Liver (tissue), 9 donors: ENCODE measurements around the gene ACVR1. TPM values are rescaled to one million over a fixed set of nuclear protein-coding genes. Genes with fewer than 3 reads are reported as not detected.

Experiments used
- DNase-seq: peaks from one replicate; pipeline ENCODE4 v3.0.0-alpha.2; 2017; ENCODE audit warnings: low spot score
- H3K27ac ChIP-seq, 2 donors: one replicate each; pipeline ENCODE4 v1.7.0; 2013; ENCODE audit warnings: inconsistent platforms in 2 of 2, low read length in 2 of 2, control low read depth in 1 of 2, low read depth in 1 of 2, mild to moderate bottlenecking in 1 of 2
- H3K27me3 ChIP-seq, 4 donors: one replicate each; pipeline versions ENCODE4 v1.6.1 to v1.7.0; 2013; ENCODE audit warnings: low read length in 3 of 4, inconsistent platforms in 1 of 4, mild to moderate bottlenecking in 1 of 4, moderate library complexity in 1 of 4; ENCODE audit not compliant: control insufficient read depth in 4 of 4, insufficient read depth in 4 of 4
- H3K36me3 ChIP-seq, 4 donors: one replicate each; pipeline versions ENCODE4 v1.6.1 to v1.7.0; 2013; ENCODE audit warnings: low read length in 3 of 4, mild to moderate bottlenecking in 3 of 4, low read depth in 1 of 4, moderate library complexity in 1 of 4; ENCODE audit not compliant: control insufficient read depth in 4 of 4, insufficient read depth in 3 of 4
- H3K4me1 ChIP-seq, 4 donors: one replicate each; pipeline versions ENCODE4 v1.6.1 to v1.7.0; 2013; ENCODE audit warnings: low read length in 3 of 4, mild to moderate bottlenecking in 3 of 4, moderate library complexity in 1 of 4; ENCODE audit not compliant: control insufficient read depth in 4 of 4, insufficient read depth in 4 of 4
- H3K4me3 ChIP-seq, 3 donors: one replicate each; pipeline versions ENCODE4 v1.6.1 to v1.7.0; 2013; ENCODE audit warnings: low read length in 3 of 3, control low read depth in 1 of 3, low read depth in 1 of 3, mild to moderate bottlenecking in 1 of 3
- H3K9ac ChIP-seq, 2 donors: one replicate each; pipeline ENCODE4 v1.7.0; 2013; ENCODE audit warnings: low read length in 2 of 2, mild to moderate bottlenecking in 2 of 2, moderate library complexity in 2 of 2, control low read depth in 1 of 2, low read depth in 1 of 2
- H3K9me3 ChIP-seq, 4 donors: one replicate each; pipeline versions ENCODE4 v1.6.1 to v1.7.0; 2013; ENCODE audit warnings: low read length in 3 of 4; ENCODE audit not compliant: control insufficient read depth in 4 of 4
- CTCF ChIP-seq: fragments of 150-350 bp; IDR thresholded peaks from 2 replicates; pipeline ENCODE4 v1.5.1; 2017; ENCODE audit warnings: improper control_type of control experiment, low read depth, low read length; ENCODE audit not compliant: missing input control
- EGR1 ChIP-seq, 2 donors: IDR thresholded peaks; 2 replicates each; pipeline ENCODE4 v1.6.1; 2016 to 2018; ENCODE audit warnings: antibody characterized with exemption in 2 of 2, low read depth in 2 of 2
- FOXA1 ChIP-seq: IDR thresholded peaks from 2 replicates; pipeline ENCODE4 v1.6.1; 2016; ENCODE audit warnings: antibody characterized with exemption
- FOXA2 ChIP-seq: IDR thresholded peaks from 2 replicates; pipeline ENCODE4 v1.6.1; 2016; ENCODE audit warnings: antibody characterized with exemption
- GABPA ChIP-seq, 2 donors: IDR thresholded peaks in 1 of 2; conservative IDR thresholded peaks in 1 of 2; 2 replicates each; pipeline ENCODE4 v1.6.1; 2016; ENCODE audit warnings: antibody characterized with exemption in 2 of 2, mild to moderate bottlenecking in 1 of 2, moderate library complexity in 1 of 2
- HNF4A ChIP-seq, 2 donors: conservative IDR thresholded peaks; 2 replicates each; pipeline ENCODE4 v1.6.1; 2016; ENCODE audit warnings: antibody characterized with exemption in 2 of 2, mild to moderate bottlenecking in 2 of 2
- HNF4G ChIP-seq: IDR thresholded peaks from 2 replicates; pipeline ENCODE4 v1.6.1; 2016; ENCODE audit warnings: antibody characterized with exemption
- JUND ChIP-seq, 2 donors: IDR thresholded peaks; 2 replicates each; pipeline ENCODE4 v1.6.1; 2016; ENCODE audit warnings: antibody characterized with exemption in 2 of 2
- MAX ChIP-seq: IDR thresholded peaks from 2 replicates; pipeline ENCODE4 v1.6.1; 2016; ENCODE audit warnings: antibody characterized with exemption
- NR2F2 ChIP-seq: IDR thresholded peaks from 2 replicates; pipeline ENCODE4 v1.6.1; 2016; ENCODE audit warnings: antibody characterized with exemption
- RAD21 ChIP-seq, 2 donors: IDR thresholded peaks; 2 replicates each; pipeline ENCODE4 v1.6.1; 2016; ENCODE audit warnings: antibody characterized with exemption in 2 of 2, mild to moderate bottlenecking in 2 of 2
- RXRA ChIP-seq, 2 donors: IDR thresholded peaks; 2 replicates each; pipeline ENCODE4 v1.6.1; 2017 to 2018; ENCODE audit warnings: antibody characterized with exemption in 2 of 2, mild to moderate bottlenecking in 1 of 2
- SP1 ChIP-seq: IDR thresholded peaks from 2 replicates; pipeline ENCODE4 v1.6.1; 2018; ENCODE audit warnings: antibody characterized with exemption, mild to moderate bottlenecking
- TAF1 ChIP-seq: conservative IDR thresholded peaks from 2 replicates; pipeline ENCODE4 v1.6.1; 2016; ENCODE audit warnings: antibody characterized with exemption, mild to moderate bottlenecking
- YY1 ChIP-seq: IDR thresholded peaks from 2 replicates; pipeline ENCODE4 v1.6.1; 2016; ENCODE audit warnings: antibody characterized with exemption, mild to moderate bottlenecking
- WGBS: extraction: QIAGEN DNeasy Blood & Tissue Kit; methylation state at CpG from one replicate; pipeline ENCODE4 v1.1.7; 2013; 5-methylcytosine and 5-hydroxymethylcytosine counted together
- polyA plus RNA-seq, 2 donors: library from polyadenylated mRNA; stranded (reverse) in 1 of 2; unstranded in 1 of 2; fragments of 200-250 nt in 1 of 2; fragments of >200 nt in 1 of 2; fragmentation: Nextera tagmentation in 1 of 2; extraction: Ambion mirVana in 1 of 2; gene quantifications; one replicate each; pipeline versions ENCODE4 v1.2.1 to v1.2.3, GENCODE V29; 2013 to 2015
- total RNA-seq, 2 donors: library from RNA; depleted of rRNA; stranded (reverse); fragments of >200 nt; gene quantifications; one replicate each; pipeline ENCODE4 v1.2.3, GENCODE V29; 2014
- TF ChIP-seq, protein P1 (sequence below): IDR thresholded peaks from 2 replicates; pipeline ENCODE4 v1.6.1; 2016; ENCODE audit warnings: antibody characterized with exemption
- TF ChIP-seq, protein P2 (sequence below): IDR thresholded peaks from 2 replicates; pipeline ENCODE4 v1.6.1; 2016; ENCODE audit warnings: antibody characterized with exemption
- donor health status: healthy.
- donor health status: healthy.
- donor health status: healthy.
- donor health status: healthy.
- donor health status: healthy.

The ACVR1 gene
- total and polyA plus RNA-seq, 4 donors, result 6.2 to 20.4 (median 8.5) TPM

- peak overlapping the region; percentile 53 to 86 for H3K27ac ChIP-seq
- H3K4me3 ChIP-seq, result no peak overlapping the region
- H3K4me1 ChIP-seq, result peaks cover 0 to 8% (median 6%) of the 10 kb centered on the region in 4 donors
- H3K36me3 ChIP-seq, result no peaks in the 10 kb centered on the region
- DNase-seq, result no peak
- H3K9me3 ChIP-seq, result no peaks in the 10 kb centered on the region
- TF ChIP-seq FOXA1, result no peak
- TF ChIP-seq HNF4G, result no peak
- no peak for TF ChIP-seq YY1
- TF ChIP-seq, protein P1, sequence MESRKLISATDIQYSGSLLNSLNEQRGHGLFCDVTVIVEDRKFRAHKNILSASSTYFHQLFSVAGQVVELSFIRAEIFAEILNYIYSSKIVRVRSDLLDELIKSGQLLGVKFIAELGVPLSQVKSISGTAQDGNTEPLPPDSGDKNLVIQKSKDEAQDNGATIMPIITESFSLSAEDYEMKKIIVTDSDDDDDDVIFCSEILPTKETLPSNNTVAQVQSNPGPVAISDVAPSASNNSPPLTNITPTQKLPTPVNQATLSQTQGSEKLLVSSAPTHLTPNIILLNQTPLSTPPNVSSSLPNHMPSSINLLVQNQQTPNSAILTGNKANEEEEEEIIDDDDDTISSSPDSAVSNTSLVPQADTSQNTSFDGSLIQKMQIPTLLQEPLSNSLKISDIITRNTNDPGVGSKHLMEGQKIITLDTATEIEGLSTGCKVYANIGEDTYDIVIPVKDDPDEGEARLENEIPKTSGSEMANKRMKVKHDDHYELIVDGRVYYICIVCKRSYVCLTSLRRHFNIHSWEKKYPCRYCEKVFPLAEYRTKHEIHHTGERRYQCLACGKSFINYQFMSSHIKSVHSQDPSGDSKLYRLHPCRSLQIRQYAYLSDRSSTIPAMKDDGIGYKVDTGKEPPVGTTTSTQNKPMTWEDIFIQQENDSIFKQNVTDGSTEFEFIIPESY, result no peak
- no peak for TF ChIP-seq TAF1
- no peak for TF ChIP-seq SP1
- TF ChIP-seq, protein P2, sequence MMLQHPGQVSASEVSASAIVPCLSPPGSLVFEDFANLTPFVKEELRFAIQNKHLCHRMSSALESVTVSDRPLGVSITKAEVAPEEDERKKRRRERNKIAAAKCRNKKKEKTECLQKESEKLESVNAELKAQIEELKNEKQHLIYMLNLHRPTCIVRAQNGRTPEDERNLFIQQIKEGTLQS, result no peak
- TF ChIP-seq GABPA (IDR thresholded peaks at IDR 0.05 in 1 of 2, conservative IDR thresholded peaks at IDR 0.05 in 1 of 2), result no peak
- no peak for TF ChIP-seq NR2F2
- no peak for TF ChIP-seq HNF4A (conservative IDR thresholded peaks at IDR 0.05)
- TF ChIP-seq CTCF, result no peak
- no peak for TF ChIP-seq FOXA2
- TF ChIP-seq EGR1 (IDR thresholded peaks at IDR 0.05; ENCODE audit: low read depth in 2 of 2), result no peak
- TF ChIP-seq JUND (IDR thresholded peaks at IDR 0.05), result no peak
- no peak for TF ChIP-seq RAD21 (IDR thresholded peaks at IDR 0.05)
- TF ChIP-seq MAX, result no peak
- 90% methylated on average over 3 of the region's 3 CpGs for WGBS
- no peak overlapping the region for H3K9ac ChIP-seq
- no peaks in the 10 kb centered on the region for H3K27me3 ChIP-seq
These were observed 44.4 kb downstream of the ACVR1 start for GRCh38 chr2:157831573-157832315.

DNA sequence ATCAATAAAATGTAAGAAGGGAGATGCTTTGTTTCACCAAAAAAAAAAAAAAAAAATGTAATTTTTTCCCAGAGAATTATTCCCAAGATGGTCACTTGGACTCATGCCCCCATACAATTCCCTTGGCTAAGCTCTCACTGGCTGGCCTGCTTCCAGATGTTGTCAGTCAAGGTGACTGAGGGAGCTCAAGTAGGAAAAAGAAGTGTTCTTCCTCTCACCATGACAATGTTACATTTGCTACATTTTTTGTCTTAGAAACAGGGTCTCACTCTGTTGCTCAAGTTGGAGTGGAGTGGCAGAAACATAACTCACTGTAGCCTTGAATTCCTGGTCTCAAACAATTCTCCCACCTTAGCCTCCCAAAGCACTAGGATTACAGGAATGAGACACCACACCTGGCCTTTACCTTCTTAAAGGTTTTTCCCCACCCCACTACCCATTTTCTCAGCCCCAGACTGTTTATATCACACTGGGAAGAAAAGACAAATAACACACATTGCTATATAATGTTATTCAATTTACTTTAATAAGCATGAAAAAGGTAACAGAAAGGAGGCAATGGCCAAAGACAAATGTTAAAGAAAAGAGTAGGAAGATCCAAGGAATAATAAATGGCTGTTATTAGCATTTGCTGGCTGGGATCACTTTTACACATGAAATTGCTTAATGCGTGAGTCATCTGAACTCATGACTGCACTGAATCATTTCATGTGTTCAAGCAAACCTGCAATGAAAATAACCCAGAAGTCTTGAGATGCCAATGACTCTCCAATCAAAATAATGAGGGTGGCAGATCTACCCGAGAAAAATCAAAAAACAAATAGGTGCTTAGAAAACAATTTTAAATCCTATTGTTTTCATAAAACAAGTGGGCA, 45.2 kb downstream of the ACVR1 start:
- Histone ChIP-seq H3K9ac (no peak overlapping the region), H3K9me3 (no peaks in the 10 kb centered on the region), H3K36me3 (no peaks in the 10 kb centered on the region), H3K27me3 (no peaks in the 10 kb centered on the region), H3K27ac (peak overlapping the region; percentile 53 to 86), H3K4me3 (no peak overlapping the region), H3K4me1 (peaks cover 0 to 8% (median 3%) of the 10 kb centered on the region in 4 donors)
- 82% methylated on average over 2 of the region's 2 CpGs for WGBS
- no peak for DNase-seq
- TF ChIP-seq HNF4G (no peak), FOXA1 (no peak), RXRA (IDR thresholded peaks at IDR 0.05) (peak in 1 of 2 donors; percentile 6), JUND (IDR thresholded peaks at IDR 0.05) (peak; percentile 85 to 98)
- TF ChIP-seq, protein P2, result peak; percentile 67
